Chondrocyte (in vitro differentiated cells): ENCODE results near the gene EDRF1. TPM values are rescaled to one million over a fixed set of nuclear protein-coding genes. Genes with fewer than 3 reads are reported as not detected.

ENCODE experiments used
- DNase-seq: peaks from one replicate; pipeline ENCODE4 v3.0.0; 2021; ENCODE audit warnings: mixed read lengths, low spot score
- H3K27ac Mint-ChIP-seq: one replicate; pipeline ENCODE4 v1.8.0; 2021; ENCODE audit warnings: mild to moderate bottlenecking, moderate library complexity, mixed read lengths; ENCODE audit not compliant: unreplicated experiment
- H3K27me3 Mint-ChIP-seq: 2 replicates; pipeline ENCODE4 v1.8.0; 2021; ENCODE audit warnings: low read depth, mixed read lengths
- H3K36me3 Mint-ChIP-seq: 2 replicates; pipeline ENCODE4 v1.8.0; 2021; ENCODE audit warnings: low read depth, mixed read lengths
- H3K4me1 Mint-ChIP-seq: 2 replicates; pipeline ENCODE4 v1.8.0; 2021; ENCODE audit warnings: low read depth, mild to moderate bottlenecking, mixed read lengths
- H3K4me3 Mint-ChIP-seq: one replicate; pipeline ENCODE4 v1.8.0; 2021; ENCODE audit warnings: mild to moderate bottlenecking, moderate library complexity, mixed read lengths; ENCODE audit not compliant: unreplicated experiment
- H3K9me3 Mint-ChIP-seq: 2 replicates; pipeline ENCODE4 v1.8.0; 2021; ENCODE audit warnings: low read depth, mixed read lengths
- CTCF ChIP-seq: fragments of 200-600 bp; sonication (generic); IDR thresholded peaks from 2 replicates; pipeline ENCODE4 v1.5.0; 2021; ENCODE audit warnings: antibody characterized with exemption, mild to moderate bottlenecking, moderate library complexity
- total RNA-seq: library from RNA; stranded (reverse); gene quantifications from 3 replicates; pipeline ENCODE4 v1.2.1, GENCODE V29; 2021

Gene EDRF1
- total RNA-seq, 1 donor from 2014 or later: 14.8 TPM

- no peaks in the 10 kb centered on the region for H3K4me1 Mint-ChIP-seq
- peaks cover 6% of the 10 kb centered on the region for H3K9me3 Mint-ChIP-seq
- no peak overlapping the region for H3K4me3 Mint-ChIP-seq
Measured at GRCh38 chr10:125782616-125783015, 63.1 kb downstream of the EDRF1 start.

GRCh38 chr10:125783408-125783807 is 63.9 kb downstream of the EDRF1 start:
- no peak for TF ChIP-seq CTCF
- no peak overlapping the region for H3K27ac Mint-ChIP-seq
- no peaks in the 10 kb centered on the region for H3K27me3 Mint-ChIP-seq
- peaks cover 6% of the 10 kb centered on the region for H3K9me3 Mint-ChIP-seq
- no peaks in the 10 kb centered on the region for H3K36me3 Mint-ChIP-seq
- no peaks in the 10 kb centered on the region for H3K4me1 Mint-ChIP-seq
- H3K4me3 Mint-ChIP-seq: no peak overlapping the region
- no peak for DNase-seq

More at GRCh38 chr10:125782616-125783015, 63.1 kb downstream of the EDRF1 start:
- Mint-ChIP-seq H3K27me3 (peaks cover 4% of the 10 kb centered on the region), H3K36me3 (no peaks in the 10 kb centered on the region), H3K27ac (no peak overlapping the region)
- TF ChIP-seq CTCF: no peak
- DNase-seq: no peak

GRCh38 chr10:125783957-125784356 is 64.4 kb downstream of the EDRF1 start:
- H3K9me3 Mint-ChIP-seq: peaks cover 4% of the 10 kb centered on the region
- H3K4me3 Mint-ChIP-seq: no peak overlapping the region
- no peaks in the 10 kb centered on the region for H3K36me3 Mint-ChIP-seq
- H3K4me1 Mint-ChIP-seq: no peaks in the 10 kb centered on the region
- no peak for TF ChIP-seq CTCF
- H3K27me3 Mint-ChIP-seq: no peaks in the 10 kb centered on the region
- H3K27ac Mint-ChIP-seq: no peak overlapping the region
- no peak for DNase-seq

- Mint-ChIP-seq H3K27ac (no peak overlapping the region), H3K36me3 (peaks cover 7% of the 10 kb centered on the region), H3K9me3 (no peaks in the 10 kb centered on the region), H3K27me3 (no peaks in the 10 kb centered on the region), H3K4me3 (no peak overlapping the region), H3K4me1 (no peaks in the 10 kb centered on the region)
- no peak for TF ChIP-seq CTCF
- no peak for DNase-seq
Measured at GRCh38 chr10:125785791-125786190, 66.3 kb downstream of the EDRF1 start.

GRCh38 chr10:125788156-125789034 is 68.9 kb downstream of the EDRF1 start:
- Mint-ChIP-seq H3K27me3 (no peaks in the 10 kb centered on the region), H3K36me3 (peaks cover 16% of the 10 kb centered on the region), H3K4me1 (no peaks in the 10 kb centered on the region), H3K27ac (no peak overlapping the region), H3K4me3 (no peak overlapping the region), H3K9me3 (no peaks in the 10 kb centered on the region)
- no peak for TF ChIP-seq CTCF
- no peak for DNase-seq
